Activated CD4-positive, alpha-beta T cell treated with anti-CD3 and anti-CD28 coated beads for 36 hours (primary cell): ENCODE data around the gene PDE6A. TPM values are rescaled to one million over a fixed set of nuclear protein-coding genes. Genes with fewer than 3 reads are reported as not detected.
A peak's percentile ranks its signal among the peaks of the same experiment; 100 is the strongest.

Experiments
- ATAC-seq: fragments of 200-7000 bp; cut with Tn5 transposase; one replicate; pipeline ENCODE4 v1.10.0; 2021; ENCODE audit warnings: mild to moderate bottlenecking, moderate library complexity
- CTCF ChIA-PET: fragments of 350-600 bp; sonication (Branson Sonifier 250); formaldehyde crosslinking; loops from one replicate; lab custom pipeline; 2021; ENCODE audit warnings: antibody characterized with exemption; lab: Charles Lee
- POLR2A ChIA-PET: fragments of 350-600 bp; sonication (Branson Sonifier 250); formaldehyde crosslinking; loops from one replicate; lab custom pipeline; 2021; ENCODE audit warnings: antibody characterized with exemption, inconsistent platforms; lab: Charles Lee
- DNase-seq: peaks from one replicate; pipeline ENCODE4 v3.0.0-alpha.2; 2020
- H3K27ac Mint-ChIP-seq: one replicate; pipeline ENCODE4 v1.8.0; 2021; ENCODE audit warnings: mixed read lengths
- H3K27me3 Mint-ChIP-seq: one replicate; pipeline ENCODE4 v1.8.0; 2021; ENCODE audit warnings: mixed read lengths
- H3K36me3 Mint-ChIP-seq: one replicate; pipeline ENCODE4 v1.8.0; 2021; ENCODE audit warnings: low read depth, mixed read lengths
- H3K4me1 Mint-ChIP-seq: one replicate; pipeline ENCODE4 v1.8.0; 2021; ENCODE audit warnings: mixed read lengths
- H3K4me3 Mint-ChIP-seq: one replicate; pipeline ENCODE4 v1.8.0; 2021; ENCODE audit warnings: mild to moderate bottlenecking, moderate library complexity, mixed read lengths
- H3K9me3 Mint-ChIP-seq: one replicate; pipeline ENCODE4 v1.8.0; 2021; ENCODE audit warnings: low read depth, mixed read lengths
- intact Hi-C, 2 experiments: fragments of 100-400 bp; cut with DNase I in 1 of 2; cut with micrococcal nuclease in 1 of 2; formaldehyde crosslinking; loops; one replicate each; pipeline versions ENCODE4 v1.14.2 to v1.15.1; 2022 to 2024; cut with DNase I, micrococcal nuclease
- total RNA-seq, 2 experiments: library from RNA; stranded (reverse); gene quantifications; one replicate each; pipeline ENCODE4 v1.2.3, GENCODE V29; 2021

PDE6A gene
- total RNA-seq, 2 experiments from 2014 or later = not detected

- no peaks in the 10 kb centered on the region for H3K27me3 Mint-ChIP-seq
- H3K4me3 Mint-ChIP-seq = no peak overlapping the region
- ChIA-PET POLR2A (no interaction called here), CTCF (interaction anchor here (0.5 to 3.9 kb wide), 2 partner anchors 29 to 167 kb away, joined by 4 to 18 read pairs; no protein-coding TSS in a partner anchor)
- intact Hi-C loops = loop anchor here in 1 of 2 experiments (5.0 kb wide), 1 partner anchor 158 kb away; no protein-coding TSS in a partner anchor
- H3K27ac Mint-ChIP-seq = no peak overlapping the region
- no peaks in the 10 kb centered on the region for H3K9me3 Mint-ChIP-seq
- H3K36me3 Mint-ChIP-seq = peaks cover 2% of the 10 kb centered on the region
- DNase-seq (no peak), ATAC-seq (no peak)
- peaks cover 2% of the 10 kb centered on the region for H3K4me1 Mint-ChIP-seq
Measured at GRCh38 chr5:149824846-149825245, 119.7 kb downstream of the PDE6A start.

- Mint-ChIP-seq H3K4me1 (peaks cover 2% of the 10 kb centered on the region), H3K36me3 (peaks cover 2% of the 10 kb centered on the region), H3K4me3 (no peak overlapping the region), H3K9me3 (no peaks in the 10 kb centered on the region), H3K27me3 (no peaks in the 10 kb centered on the region), H3K27ac (no peak overlapping the region)
- CTCF ChIA-PET = interaction anchor here (1.2 kb wide), 1 partner anchor 10 kb away, joined by 4 read pairs; no protein-coding TSS in a partner anchor
- POLR2A ChIA-PET = no interaction called here
- DNase-seq (no peak), ATAC-seq (no peak)
- intact Hi-C loops = no loop called here
Measured at GRCh38 chr5:149824120-149824519, 120.5 kb downstream of the PDE6A start.

GRCh38 chr5:149823375-149823774 lies 121.2 kb downstream of the PDE6A start:
- intact Hi-C loops = no loop called here

GRCh38 chr5:149822301-149822700 lies 122.3 kb downstream of the PDE6A start:
- Mint-ChIP-seq H3K36me3 (peaks cover 2% of the 10 kb centered on the region), H3K4me1 (no peaks in the 10 kb centered on the region), H3K4me3 (no peak overlapping the region), H3K27ac (no peak overlapping the region), H3K27me3 (no peaks in the 10 kb centered on the region), H3K9me3 (no peaks in the 10 kb centered on the region)
- peak; percentile 25 for DNase-seq
- intact Hi-C loops = no loop called here
- ATAC-seq = no peak
- CTCF ChIA-PET = interaction anchor here (0.6 to 2.1 kb wide), 4 partner anchors 11 to 392 kb away, joined by 3 to 7 read pairs (median 4); no protein-coding TSS in a partner anchor
- POLR2A ChIA-PET = no interaction called here

More at GRCh38 chr5:149823375-149823774, 121.2 kb downstream of the PDE6A start:
- no peaks in the 10 kb centered on the region for H3K9me3 Mint-ChIP-seq
- ChIA-PET POLR2A (no interaction called here), CTCF (interaction anchor here (0.8 to 2.1 kb wide), 4 partner anchors 9 to 156 kb away, joined by 3 to 7 read pairs (median 4); no protein-coding TSS in a partner anchor)
- no peak overlapping the region for H3K27ac Mint-ChIP-seq
- H3K4me1 Mint-ChIP-seq = no peaks in the 10 kb centered on the region
- no peak for ATAC-seq
- DNase-seq = no peak
- no peak overlapping the region for H3K4me3 Mint-ChIP-seq
- no peaks in the 10 kb centered on the region for H3K27me3 Mint-ChIP-seq
- H3K36me3 Mint-ChIP-seq = no peaks in the 10 kb centered on the region

- H3K4me3 Mint-ChIP-seq = no peak overlapping the region
- no peak overlapping the region for H3K27ac Mint-ChIP-seq
- DNase-seq = no peak
- ChIA-PET CTCF (interaction anchor here (0.8 kb wide), 2 partner anchors 13 to 148 kb away, joined by 3 to 5 read pairs; no protein-coding TSS in a partner anchor), POLR2A (no interaction called here)
- ATAC-seq = no peak
- no peaks in the 10 kb centered on the region for H3K4me1 Mint-ChIP-seq
- peaks cover 3% of the 10 kb centered on the region for H3K36me3 Mint-ChIP-seq
- no peaks in the 10 kb centered on the region for H3K9me3 Mint-ChIP-seq
- intact Hi-C loops = no loop called here
- H3K27me3 Mint-ChIP-seq = no peaks in the 10 kb centered on the region
Measured at GRCh38 chr5:149820536-149821510, 123.8 kb downstream of the PDE6A start.

GRCh38 chr5:149820012-149820411 lies 124.6 kb downstream of the PDE6A start:
- no peaks in the 10 kb centered on the region for H3K4me1 Mint-ChIP-seq
- POLR2A ChIA-PET = no interaction called here
- CTCF ChIA-PET = interaction anchor here (0.6 to 1.2 kb wide), 2 partner anchors 14 to 31 kb away, joined by 3 to 4 read pairs; no protein-coding TSS in a partner anchor
- H3K27ac Mint-ChIP-seq = no peak overlapping the region
- H3K36me3 Mint-ChIP-seq = peaks cover 3% of the 10 kb centered on the region
- H3K27me3 Mint-ChIP-seq = no peaks in the 10 kb centered on the region
- intact Hi-C loops = no loop called here
- no peak overlapping the region for H3K4me3 Mint-ChIP-seq
- H3K9me3 Mint-ChIP-seq = no peaks in the 10 kb centered on the region
- DNase-seq = no peak
- no peak for ATAC-seq

- CTCF ChIA-PET = interaction anchor here (1.3 kb wide), 1 partner anchor 13 kb away, joined by 3 read pairs; no protein-coding TSS in a partner anchor
- POLR2A ChIA-PET = no interaction called here
- intact Hi-C loops = no loop called here
- H3K4me3 Mint-ChIP-seq = no peak overlapping the region
- peaks cover 4% of the 10 kb centered on the region for H3K36me3 Mint-ChIP-seq
- ATAC-seq = no peak
- no peaks in the 10 kb centered on the region for H3K27me3 Mint-ChIP-seq
- no peak overlapping the region for H3K27ac Mint-ChIP-seq
- H3K4me1 Mint-ChIP-seq = no peaks in the 10 kb centered on the region
- no peak for DNase-seq
- H3K9me3 Mint-ChIP-seq = no peaks in the 10 kb centered on the region
Measured at GRCh38 chr5:149818116-149818515, 126.5 kb downstream of the PDE6A start.

- Mint-ChIP-seq H3K9me3 (no peaks in the 10 kb centered on the region), H3K36me3 (peaks cover 6% of the 10 kb centered on the region), H3K27ac (no peak overlapping the region), H3K27me3 (no peaks in the 10 kb centered on the region), H3K4me1 (no peaks in the 10 kb centered on the region), H3K4me3 (no peak overlapping the region)
- intact Hi-C loops = no loop called here
- ChIA-PET POLR2A (interaction anchor here (0.6 kb wide), 1 partner anchor 104 kb away, joined by 4 read pairs; no protein-coding TSS in a partner anchor), CTCF (interaction anchor here (1.3 kb wide), 1 partner anchor 14 kb away, joined by 3 read pairs; no protein-coding TSS in a partner anchor)
- DNase-seq (no peak), ATAC-seq (no peak)
Measured at GRCh38 chr5:149817539-149818060, 127.0 kb downstream of the PDE6A start.

- intact Hi-C loops = no loop called here
- no peak for ATAC-seq
- no peak overlapping the region for H3K4me3 Mint-ChIP-seq
- DNase-seq = no peak
- peaks cover 6% of the 10 kb centered on the region for H3K36me3 Mint-ChIP-seq
- no peaks in the 10 kb centered on the region for H3K9me3 Mint-ChIP-seq
- no peaks in the 10 kb centered on the region for H3K27me3 Mint-ChIP-seq
- CTCF ChIA-PET = interaction anchor here (1.0 to 2.4 kb wide), 3 partner anchors 11 to 15 kb away, joined by 3 to 17 read pairs (median 3); no protein-coding TSS in a partner anchor
- no peaks in the 10 kb centered on the region for H3K4me1 Mint-ChIP-seq
- H3K27ac Mint-ChIP-seq = no peak overlapping the region
- POLR2A ChIA-PET = interaction anchor here (0.6 kb wide), 1 partner anchor 105 kb away, joined by 4 read pairs; no protein-coding TSS in a partner anchor
Measured at GRCh38 chr5:149816661-149817060, 127.9 kb downstream of the PDE6A start.

GRCh38 chr5:149811453-149811852 lies 133.1 kb downstream of the PDE6A start:
- ATAC-seq (no peak), DNase-seq (no peak)
- H3K9me3 Mint-ChIP-seq = no peaks in the 10 kb centered on the region
- intact Hi-C loops = no loop called here
- CTCF ChIA-PET = interaction anchor here (1.1 to 1.9 kb wide), 4 partner anchors 11 to 74 kb away, joined by 3 to 4 read pairs (median 4); no protein-coding TSS in a partner anchor
- H3K4me1 Mint-ChIP-seq = no peaks in the 10 kb centered on the region
- no peaks in the 10 kb centered on the region for H3K27me3 Mint-ChIP-seq
- peaks cover 3% of the 10 kb centered on the region for H3K36me3 Mint-ChIP-seq
- no peak overlapping the region for H3K4me3 Mint-ChIP-seq
- POLR2A ChIA-PET = no interaction called here
- no peak overlapping the region for H3K27ac Mint-ChIP-seq

GRCh38 chr5:149810856-149811255 lies 133.7 kb downstream of the PDE6A start:
- no peak overlapping the region for H3K27ac Mint-ChIP-seq
- no peaks in the 10 kb centered on the region for H3K4me1 Mint-ChIP-seq
- H3K36me3 Mint-ChIP-seq = peaks cover 3% of the 10 kb centered on the region
- DNase-seq (no peak), ATAC-seq (no peak)
- intact Hi-C loops = no loop called here
- ChIA-PET POLR2A (no interaction called here), CTCF (interaction anchor here (1.1 to 1.9 kb wide), 3 partner anchors 12 to 73 kb away, joined by 3 to 4 read pairs (median 4); no protein-coding TSS in a partner anchor)
- H3K27me3 Mint-ChIP-seq = no peaks in the 10 kb centered on the region
- no peaks in the 10 kb centered on the region for H3K9me3 Mint-ChIP-seq
- H3K4me3 Mint-ChIP-seq = no peak overlapping the region
